DMS79 (cell line): ENCODE results near the gene SMYD3.
A peak's percentile ranks its signal among the peaks of the same experiment; 100 is the strongest.

ENCODE experiments used
- DNase-seq: peaks from one replicate; lab custom pipeline; 2025; lab: John Stamatoyannopoulos, UW

The SMYD3 gene

GRCh38 chr1:246068619-246069509, 438.2 kb downstream of the SMYD3 start:
- DNase-seq, result no peak

DNA sequence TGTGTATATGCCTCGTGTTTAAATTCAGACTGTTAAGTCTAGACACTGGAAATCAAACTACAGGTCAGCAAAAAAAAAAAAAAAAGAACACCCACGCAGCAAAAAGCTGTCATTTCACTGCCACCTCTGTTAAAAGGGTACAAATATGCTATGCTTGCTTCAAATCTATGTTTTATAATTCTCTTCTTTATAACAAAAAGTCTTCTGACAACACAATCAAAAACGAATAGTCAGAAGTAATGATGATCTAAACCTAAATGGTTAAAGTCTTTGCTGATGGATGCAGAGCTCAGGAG, 438.9 kb downstream of the SMYD3 start:
- DNase-seq, result no peak

DNA sequence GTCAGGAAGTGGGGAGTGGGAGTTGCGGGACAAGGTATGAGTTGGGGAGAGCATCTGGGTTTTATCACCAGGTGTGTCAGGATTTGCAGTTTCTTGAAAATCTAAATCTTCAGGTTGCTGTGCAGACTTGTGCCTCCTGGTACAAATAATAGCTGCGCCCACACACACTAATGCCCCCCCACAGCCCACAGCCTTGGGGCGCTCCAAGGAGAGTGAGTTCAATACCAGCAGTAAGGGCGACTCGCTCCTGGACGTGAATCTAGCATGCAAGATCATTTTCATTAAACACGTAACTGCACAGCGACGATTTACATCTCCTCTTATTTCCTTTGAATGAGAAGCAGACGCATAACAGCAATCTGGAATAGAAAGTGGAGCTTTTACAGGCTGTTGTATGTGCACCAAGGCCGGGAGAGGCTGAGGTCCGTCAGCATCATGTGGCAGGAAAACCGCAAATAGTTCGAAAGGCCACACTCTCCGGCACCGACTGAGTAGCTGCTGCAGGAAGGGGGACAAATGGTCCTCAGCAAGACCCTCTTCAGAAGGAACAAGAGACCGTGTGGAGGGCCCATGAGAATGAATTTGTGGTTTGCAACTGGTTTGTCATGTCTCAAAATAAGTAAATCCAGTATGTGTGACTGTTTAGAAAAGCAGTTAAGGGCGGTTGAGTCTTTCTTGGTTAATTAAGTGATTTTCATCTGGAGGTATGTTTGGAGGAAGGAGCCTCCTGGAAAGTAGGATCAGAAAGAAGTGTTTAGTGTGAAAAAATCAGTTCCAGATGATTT, 439.5 kb downstream of the SMYD3 start:
- DNase-seq, result no peak

GRCh38 chr1:246066573-246066972, 440.5 kb downstream of the SMYD3 start:
- DNase-seq, result no peak

- DNase-seq, result no peak
Measured at GRCh38 chr1:246065592-246065991, 441.5 kb downstream of the SMYD3 start.

DNA sequence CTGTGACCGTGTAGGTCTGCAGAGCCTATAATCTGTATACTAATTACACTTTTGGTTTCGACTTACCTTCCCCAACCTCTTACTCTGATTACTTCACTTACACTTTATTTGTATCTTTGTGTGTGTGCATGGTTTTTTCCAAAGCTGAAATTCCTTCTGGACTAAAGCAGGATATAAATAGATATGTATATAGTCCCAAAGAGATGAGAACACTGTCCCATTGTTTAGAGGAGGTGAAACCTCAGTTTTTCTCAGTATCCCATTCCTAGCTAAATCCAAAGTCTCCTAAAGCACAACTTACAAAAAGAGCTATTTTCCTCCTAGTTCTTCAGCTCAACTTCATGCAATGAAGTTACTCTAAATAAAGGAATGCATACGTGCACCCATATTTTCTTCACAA, 442.2 kb downstream of the SMYD3 start:
- DNase-seq, result no peak

DNA sequence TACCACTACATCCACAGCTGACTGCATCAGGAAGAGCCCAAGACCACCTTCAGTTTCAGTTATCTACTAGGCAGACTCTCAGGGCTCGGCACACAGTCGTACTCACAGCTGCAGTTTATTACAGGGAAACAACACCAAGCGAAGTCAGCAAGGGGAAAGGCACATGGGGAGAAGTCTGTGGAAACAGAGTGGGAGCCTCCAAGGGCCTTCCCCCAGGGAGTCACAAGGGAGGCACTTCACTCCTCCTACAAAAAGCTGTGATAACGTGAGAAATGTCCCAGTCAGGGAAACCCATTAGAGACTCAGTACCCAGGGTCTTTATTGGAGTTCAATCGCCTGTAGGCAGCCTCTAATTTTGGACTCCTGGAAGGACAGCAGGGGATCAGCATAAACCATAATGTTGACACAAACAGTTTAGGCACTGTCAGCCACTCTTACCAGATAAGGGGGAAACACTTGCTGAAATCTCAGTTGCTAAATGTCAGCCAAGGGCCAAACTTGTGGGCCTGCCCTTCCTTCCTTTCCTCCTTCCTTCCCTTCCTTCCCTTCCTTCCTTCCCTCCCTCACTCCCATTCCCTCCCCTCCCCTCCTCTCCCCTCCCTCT, 444.0 kb downstream of the SMYD3 start:
- DNase-seq, result peak; percentile 54

DNA sequence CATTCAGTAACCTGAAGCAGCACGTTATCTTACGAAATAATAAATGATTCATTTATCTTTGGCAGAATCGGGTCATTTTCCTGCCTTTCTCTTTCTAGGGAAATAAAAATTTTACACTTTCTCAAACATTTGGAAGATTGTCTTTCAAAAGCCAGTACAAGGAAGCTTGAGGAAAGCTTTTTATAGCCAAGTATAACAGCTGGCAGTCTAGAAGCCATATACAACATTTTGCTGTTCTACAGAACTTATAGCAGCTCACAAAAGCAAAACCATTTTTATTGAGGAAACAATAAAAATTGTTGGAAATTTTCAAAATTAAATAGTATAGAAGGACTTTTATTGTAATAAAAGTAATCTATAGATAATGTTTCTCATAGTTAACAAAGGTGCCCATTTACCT, 448.6 kb downstream of the SMYD3 start:
- DNase-seq, result no peak

- no peak for DNase-seq
Measured at GRCh38 chr1:246052603-246053002, 454.5 kb downstream of the SMYD3 start.

- no peak for DNase-seq
Measured at GRCh38 chr1:246051909-246052518, 455.1 kb downstream of the SMYD3 start.

- no peak for DNase-seq
Measured at GRCh38 chr1:246048693-246049092, 458.4 kb downstream of the SMYD3 start.

DNA sequence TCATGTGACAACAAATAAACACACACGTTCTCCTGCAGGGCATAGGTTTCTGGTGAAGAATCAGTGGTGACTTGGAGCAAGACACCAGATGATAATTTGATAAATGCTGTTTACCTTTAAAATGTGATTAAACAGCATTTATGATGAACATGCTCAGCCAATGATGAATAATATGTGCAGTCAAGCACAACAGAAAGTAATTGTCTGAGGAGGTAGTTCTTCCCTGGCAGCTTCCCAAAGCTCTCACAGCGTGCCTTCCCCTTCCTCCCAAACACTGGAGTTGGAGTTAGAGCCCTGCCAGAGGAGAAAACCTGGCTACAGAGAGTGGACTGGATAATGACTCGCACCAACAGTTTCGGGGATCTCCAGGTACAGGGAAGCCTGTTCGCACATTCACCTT, 463.5 kb downstream of the SMYD3 start:
- peak; percentile 36 for DNase-seq

DNA sequence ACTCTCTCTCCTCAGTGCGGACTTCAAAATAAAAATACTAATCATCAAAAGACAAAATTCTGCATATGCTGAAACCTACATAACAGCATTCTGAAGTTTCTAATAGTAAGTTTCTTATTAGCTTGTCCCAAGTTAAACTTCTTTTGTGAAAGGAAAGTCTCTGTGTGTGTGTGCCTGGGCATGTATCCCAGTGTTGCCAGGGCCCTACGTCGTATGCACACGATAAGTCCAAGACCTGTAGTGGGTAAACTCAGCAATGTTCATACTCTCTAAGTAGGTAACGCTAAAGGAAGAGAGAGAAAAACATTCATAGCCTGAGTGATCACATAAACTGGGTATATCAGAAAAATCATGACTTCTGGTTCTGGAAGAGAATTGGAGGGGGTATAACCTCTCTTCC, 465.7 kb downstream of the SMYD3 start:
- DNase-seq, result no peak

- DNase-seq, result no peak
Measured at GRCh38 chr1:246040200-246040890, 466.7 kb downstream of the SMYD3 start.

DNA sequence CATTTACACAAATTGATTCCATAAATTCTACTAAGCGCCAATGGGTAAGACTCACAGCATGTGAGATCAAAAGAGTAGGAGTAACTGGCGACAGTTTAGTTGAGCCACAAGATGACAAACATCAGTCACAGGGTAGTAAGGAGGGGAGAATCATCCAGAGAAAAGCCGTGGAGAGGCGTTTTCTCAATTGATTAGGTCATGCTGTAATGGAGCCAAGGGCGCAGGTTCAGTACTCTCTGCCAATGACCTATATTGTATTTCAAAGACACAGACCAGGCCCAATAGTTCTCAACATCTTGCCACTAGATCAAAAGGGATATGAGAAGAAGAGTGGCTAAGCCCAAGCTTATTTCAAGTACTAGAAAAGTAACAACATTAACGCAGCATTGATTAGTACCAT, 467.5 kb downstream of the SMYD3 start:
- DNase-seq, result no peak

GRCh38 chr1:246037832-246038231, 469.2 kb downstream of the SMYD3 start:
- DNase-seq, result no peak

GRCh38 chr1:246036175-246036574, 470.9 kb downstream of the SMYD3 start:
- DNase-seq, result no peak

DNA sequence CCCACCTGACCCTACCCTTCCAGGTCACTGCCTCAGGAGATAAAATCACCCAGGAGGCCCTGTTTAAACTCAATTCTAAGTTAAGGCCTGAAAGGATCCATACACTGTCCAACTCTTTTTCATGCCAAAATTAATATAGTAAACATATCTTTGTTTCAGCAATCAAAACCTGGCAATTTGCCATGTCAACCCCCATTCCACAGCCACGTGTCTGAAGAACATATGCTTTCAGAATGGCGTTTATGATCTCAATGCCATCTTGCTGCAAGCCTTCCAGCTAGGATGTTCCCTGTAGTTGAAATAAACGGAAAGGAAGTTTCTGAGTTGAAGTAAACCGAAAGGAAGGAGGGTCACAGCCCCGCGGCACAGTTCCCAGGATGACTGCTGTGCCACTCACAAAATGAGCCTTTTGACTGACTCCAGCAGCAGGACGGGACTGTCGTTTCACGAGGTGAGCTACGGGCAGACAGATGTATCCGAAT, 472.0 kb downstream of the SMYD3 start:
- DNase-seq, result no peak

DNA sequence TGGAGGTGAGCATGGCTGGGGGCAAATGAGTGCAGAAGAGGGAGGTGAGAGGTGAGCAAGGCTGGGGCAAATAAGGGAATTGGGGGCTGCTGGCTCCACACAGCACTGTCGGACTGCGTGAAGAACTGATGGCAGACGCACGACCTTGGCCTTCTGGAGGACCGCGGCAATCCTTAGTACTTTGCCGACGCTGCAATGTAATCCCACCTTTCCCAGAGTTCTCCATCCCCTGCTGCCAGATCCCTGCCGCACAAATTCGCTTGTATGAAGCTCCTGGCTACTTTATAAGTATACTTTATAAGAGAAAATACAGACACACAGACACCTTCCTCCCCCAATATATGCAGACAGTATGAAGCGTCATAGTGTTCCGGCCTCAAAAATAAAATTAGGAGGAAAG, 472.4 kb downstream of the SMYD3 start:
- no peak for DNase-seq

GRCh38 chr1:246032984-246033383, 474.1 kb downstream of the SMYD3 start:
- no peak for DNase-seq

- no peak for DNase-seq
Measured at GRCh38 chr1:246032031-246032551, 475.0 kb downstream of the SMYD3 start.

DNA sequence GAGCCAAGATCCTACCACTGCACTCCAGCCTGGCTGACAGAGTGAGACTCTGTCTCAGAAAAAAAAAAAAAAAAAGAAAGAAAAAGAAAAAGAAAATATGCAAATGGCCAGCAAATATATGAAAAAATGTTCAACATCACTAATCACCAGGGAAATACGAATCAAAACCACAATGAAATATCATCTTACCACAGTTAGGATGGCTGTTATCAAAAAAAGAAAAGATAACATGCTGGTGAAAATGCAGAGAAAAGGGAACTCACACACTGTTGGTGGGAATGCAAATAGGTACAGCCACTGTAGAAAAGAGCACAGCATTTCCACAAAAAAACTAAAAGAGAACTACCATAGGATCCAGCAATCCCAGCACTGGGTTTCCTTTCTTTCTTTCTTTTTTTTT, 477.5 kb downstream of the SMYD3 start:
- no peak for DNase-seq
